Activated naive CD8-positive, alpha-beta T cell treated with anti-CD3 and anti-CD28 coated beads for 36 hours (primary cell): Measurements from ENCODE around the gene LTN1. TPM values are rescaled to one million over a fixed set of nuclear protein-coding genes. Genes with fewer than 3 reads are reported as not detected.

Source experiments
- DNase-seq: peaks from one replicate; pipeline ENCODE4 v3.0.0; 2021
- H3K27ac Mint-ChIP-seq: one replicate; pipeline ENCODE4 v1.8.0; 2022; ENCODE audit warnings: mild to moderate bottlenecking, moderate library complexity, mixed read lengths
- H3K27me3 Mint-ChIP-seq: one replicate; pipeline ENCODE4 v1.8.0; 2022; ENCODE audit warnings: mild to moderate bottlenecking, mixed read lengths
- H3K36me3 Mint-ChIP-seq: one replicate; pipeline ENCODE4 v1.8.0; 2021; ENCODE audit warnings: mild to moderate bottlenecking, mixed read lengths
- H3K4me1 Mint-ChIP-seq: one replicate; pipeline ENCODE4 v1.8.0; 2021; ENCODE audit warnings: mixed read lengths
- H3K4me3 Mint-ChIP-seq: one replicate; pipeline ENCODE4 v1.8.0; 2022; ENCODE audit warnings: mild to moderate bottlenecking, moderate library complexity, mixed read lengths
- H3K9me3 Mint-ChIP-seq: one replicate; pipeline ENCODE4 v1.8.0; 2022; ENCODE audit warnings: mixed read lengths
- total RNA-seq, 2 experiments: library from RNA; stranded (reverse); gene quantifications; one replicate each; pipeline ENCODE4 v1.2.3, GENCODE V29; 2021

LTN1 gene
- total RNA-seq, 2 experiments from 2014 or later = 23.0 to 24.6 TPM

- H3K4me1 Mint-ChIP-seq = peaks cover 12% of the 10 kb centered on the region
- peak overlapping the region; percentile 50 for H3K4me3 Mint-ChIP-seq
- H3K36me3 Mint-ChIP-seq = peaks cover 14% of the 10 kb centered on the region
- DNase-seq = no peak
- H3K9me3 Mint-ChIP-seq = no peaks in the 10 kb centered on the region
- peaks cover 4% of the 10 kb centered on the region for H3K27me3 Mint-ChIP-seq
- H3K27ac Mint-ChIP-seq = peak overlapping the region; percentile 99
Observed at GRCh38 chr21:28885853-28886177, 106.9 kb downstream of the LTN1 start.

DNA sequence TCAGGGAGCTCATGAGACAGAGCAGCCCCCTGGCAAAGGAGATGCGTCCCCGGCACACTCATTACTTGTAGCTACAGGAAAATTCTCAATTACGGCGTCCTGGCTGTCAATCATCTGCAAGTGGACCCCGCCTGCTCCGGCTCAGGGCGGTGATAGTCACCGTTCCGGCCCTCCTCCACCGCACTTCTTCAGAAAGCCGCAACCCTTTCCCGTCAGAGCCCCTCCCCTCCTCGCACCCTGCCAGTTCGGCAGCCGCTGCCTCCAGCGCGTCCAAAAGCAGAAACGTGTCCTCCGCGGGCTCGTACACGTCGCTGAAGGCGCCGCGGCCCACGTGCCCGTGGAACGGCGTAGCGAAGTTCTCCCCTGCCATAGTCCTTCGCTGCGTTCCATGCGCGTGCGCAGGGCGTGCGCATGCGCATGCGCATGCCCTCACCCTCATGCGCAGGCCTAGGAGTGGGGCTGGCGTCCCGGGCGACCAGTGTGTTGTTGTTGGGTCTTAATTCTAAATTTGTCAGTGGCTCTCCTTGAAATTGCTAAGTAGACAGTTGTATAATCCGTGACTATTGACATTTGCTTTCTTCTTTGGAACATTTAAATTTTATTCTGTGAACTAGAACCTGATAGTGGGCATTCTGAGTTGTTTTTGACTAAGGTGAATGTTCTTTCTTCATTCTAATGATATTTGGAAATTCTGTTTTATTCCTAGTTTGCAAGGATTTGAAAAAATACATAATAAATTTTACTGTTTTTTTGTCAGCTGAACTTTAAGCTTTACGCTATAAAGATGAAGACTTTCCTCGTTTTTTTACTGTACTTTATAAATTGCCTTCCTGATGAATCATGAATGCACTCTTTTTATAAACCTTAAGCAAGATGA is 107.5 kb downstream of the LTN1 start:
- Mint-ChIP-seq H3K4me1 (peaks cover 12% of the 10 kb centered on the region), H3K4me3 (peak overlapping the region; percentile 93), H3K27ac (peak overlapping the region; percentile 99), H3K27me3 (peaks cover 4% of the 10 kb centered on the region), H3K9me3 (no peaks in the 10 kb centered on the region), H3K36me3 (peaks cover 14% of the 10 kb centered on the region)
- DNase-seq = peak; percentile 95

DNA sequence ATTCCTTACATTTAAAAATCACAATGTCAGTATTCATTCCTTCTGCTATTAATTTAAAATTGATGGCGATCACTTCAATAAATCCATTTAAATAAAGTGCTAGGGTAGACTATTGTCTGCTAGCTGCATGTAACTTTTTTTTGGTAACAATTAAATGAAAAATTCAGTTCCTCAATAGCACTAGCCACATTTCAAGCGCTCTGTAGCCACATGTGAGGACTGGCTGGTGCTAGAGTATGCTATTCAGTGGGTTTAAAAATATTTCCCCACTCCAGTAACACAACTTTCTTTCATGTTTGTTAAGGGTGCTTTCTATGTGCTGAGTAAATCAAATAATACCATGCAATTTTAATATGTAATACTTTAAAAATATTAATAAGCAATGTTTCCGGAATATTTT is 108.2 kb downstream of the LTN1 start:
- H3K4me1 Mint-ChIP-seq = peaks cover 12% of the 10 kb centered on the region
- peaks cover 14% of the 10 kb centered on the region for H3K36me3 Mint-ChIP-seq
- peak overlapping the region; percentile 99 for H3K27ac Mint-ChIP-seq
- no peaks in the 10 kb centered on the region for H3K9me3 Mint-ChIP-seq
- no peak for DNase-seq
- H3K27me3 Mint-ChIP-seq = peaks cover 4% of the 10 kb centered on the region
- peak overlapping the region; percentile 93 for H3K4me3 Mint-ChIP-seq

- Mint-ChIP-seq H3K9me3 (no peaks in the 10 kb centered on the region), H3K4me3 (peak overlapping the region; percentile 93), H3K36me3 (peaks cover 14% of the 10 kb centered on the region), H3K4me1 (peaks cover 12% of the 10 kb centered on the region), H3K27ac (peak overlapping the region; percentile 99), H3K27me3 (peaks cover 4% of the 10 kb centered on the region)
- no peak for DNase-seq
Observed at GRCh38 chr21:28883931-28884330, 108.7 kb downstream of the LTN1 start.

- no peak overlapping the region for H3K27ac Mint-ChIP-seq
- H3K36me3 Mint-ChIP-seq = peaks cover 14% of the 10 kb centered on the region
- peaks cover 4% of the 10 kb centered on the region for H3K27me3 Mint-ChIP-seq
- H3K9me3 Mint-ChIP-seq = no peaks in the 10 kb centered on the region
- H3K4me3 Mint-ChIP-seq = no peak overlapping the region
- DNase-seq = no peak
- H3K4me1 Mint-ChIP-seq = peaks cover 13% of the 10 kb centered on the region
Observed at GRCh38 chr21:28882345-28882744, 110.3 kb downstream of the LTN1 start.

Other genes starting within 250 kb of the LTN1 start
- gene RWDD2B, start 26.5 kb upstream of the LTN1 start, total RNA-seq = 10 to 100 TPM; 24.3 to 24.5 TPM
- 10 to 100 TPM; 59.0 to 61.6 TPM for gene USP16, start 31.8 kb upstream of the LTN1 start, total RNA-seq
- gene CCT8, start 80.8 kb upstream of the LTN1 start, total RNA-seq = 100 to 1,000 TPM; 504 to 510 TPM
- gene MAP3K7CL, start 137.8 kb upstream of the LTN1 start, total RNA-seq = 1 to 10 TPM; 4.8 to 5.7 TPM